ENCODE results near the gene LRRC51. TPM values are rescaled to one million over a fixed set of nuclear protein-coding genes. Genes with fewer than 3 reads are reported as not detected.
"Not testable (repeated sequence)": the region's sequence is repeated elsewhere in the genome, so short reads cannot be mapped to it uniquely, and the experiment has no call there.

Gene LRRC51
- total RNA-seq, 2 experiments from 2014 or later: 0.87 to 1.1 TPM

GRCh38 chr11:72132646-72133045 is 52.0 kb downstream of the LRRC51 start:
- Mint-ChIP-seq H3K4me1 (ENCODE audit: low read depth) (no peaks in the 10 kb centered on the region), H3K9me3 (peaks cover 14% of the 10 kb centered on the region), H3K27ac (no peak overlapping the region), H3K4me3 (no peak overlapping the region), H3K27me3 (peaks cover 21% of the 10 kb centered on the region), H3K36me3 (ENCODE audit: low read depth) (peaks cover 9% of the 10 kb centered on the region)
- ATAC-seq (ENCODE audit: poor library complexity) (no peak), DNase-seq (no peak)
- H3K4me1 ChIP-seq (ENCODE audit: insufficient read depth, low read length): no peaks in the 10 kb centered on the region
- no peaks in the 10 kb centered on the region for H3K36me3 ChIP-seq (ENCODE audit: insufficient read depth, low read length)
- ChIA-PET POLR2A (no interaction called here), CTCF (interaction anchor here (1.2 kb wide), 1 partner anchor 12 kb away, joined by 3 read pairs; no protein-coding TSS in a partner anchor)
- no peak for TF ChIP-seq CTCF (IDR thresholded peaks at IDR 0.05)
- intact Hi-C loops (cut with DNase I, micrococcal nuclease): no loop called here
- H3K4me3 ChIP-seq (ENCODE audit: low read length): no peak overlapping the region
- peaks cover 9 to 14% of the 10 kb centered on the region in 2 experiments for H3K9me3 ChIP-seq (ENCODE audit: control insufficient read depth in 1 of 2, insufficient read depth in 1 of 2, low read length in 2 of 2)
- H3K27ac ChIP-seq (ENCODE audit: low read depth in 1 of 2, low read length in 2 of 2): no peak overlapping the region
- H3K27me3 ChIP-seq (ENCODE audit: control insufficient read depth in 1 of 2, insufficient read depth in 2 of 2, low read length in 2 of 2): peaks cover 0 to 4% of the 10 kb centered on the region in 2 experiments

GRCh38 chr11:72135473-72135872 is 54.8 kb downstream of the LRRC51 start, which contains the start of gene FOLR3:
Gene FOLR3 (plus strand): TSS chr11:72135725. CDS start chr11:72135953, 228 bp downstream.
- H3K4me3 Mint-ChIP-seq; H3K9me3 Mint-ChIP-seq; H3K27me3 ChIP-seq (ENCODE audit: control insufficient read depth in 1 of 2, insufficient read depth in 2 of 2, low read length in 2 of 2); H3K36me3 Mint-ChIP-seq (ENCODE audit: low read depth); CTCF ChIA-PET; H3K4me1 Mint-ChIP-seq (ENCODE audit: low read depth); H3K27ac Mint-ChIP-seq; intact Hi-C loops (cut with DNase I, micrococcal nuclease); DNase-seq; H3K36me3 ChIP-seq (ENCODE audit: insufficient read depth, low read length); H3K4me3 ChIP-seq (ENCODE audit: low read length); H3K27ac ChIP-seq (ENCODE audit: low read depth in 1 of 2, low read length in 2 of 2); POLR2A ChIA-PET; ATAC-seq (ENCODE audit: poor library complexity); H3K9me3 ChIP-seq (ENCODE audit: control insufficient read depth in 1 of 2, insufficient read depth in 1 of 2, low read length in 2 of 2); H3K4me1 ChIP-seq (ENCODE audit: insufficient read depth, low read length): not testable (repeated sequence)
- peaks cover 15% of the 10 kb centered on the region for H3K27me3 Mint-ChIP-seq

- H3K4me1 ChIP-seq (ENCODE audit: insufficient read depth, low read length): no peaks in the 10 kb centered on the region
- H3K27ac ChIP-seq (ENCODE audit: low read depth in 1 of 2, low read length in 2 of 2): no peak overlapping the region
- CTCF ChIA-PET: no interaction called here
- Mint-ChIP-seq H3K27me3 (peaks cover 15% of the 10 kb centered on the region), H3K36me3 (ENCODE audit: low read depth) (no peaks in the 10 kb centered on the region), H3K9me3 (no peaks in the 10 kb centered on the region), H3K4me1 (ENCODE audit: low read depth) (no peaks in the 10 kb centered on the region), H3K27ac (no peak overlapping the region), H3K4me3 (no peak overlapping the region)
- POLR2A ChIA-PET: no interaction called here
- DNase-seq (no peak), ATAC-seq (ENCODE audit: poor library complexity) (no peak)
- no peak for TF ChIP-seq CTCF (IDR thresholded peaks at IDR 0.05)
- H3K36me3 ChIP-seq (ENCODE audit: insufficient read depth, low read length): no peaks in the 10 kb centered on the region
- H3K4me3 ChIP-seq (ENCODE audit: low read length): no peak overlapping the region
- H3K9me3 ChIP-seq (ENCODE audit: control insufficient read depth in 1 of 2, insufficient read depth in 1 of 2, low read length in 2 of 2): peaks cover 0 to 5% of the 10 kb centered on the region in 2 experiments
- intact Hi-C loops (cut with DNase I, micrococcal nuclease): no loop called here
- H3K27me3 ChIP-seq (ENCODE audit: control insufficient read depth in 1 of 2, insufficient read depth in 2 of 2, low read length in 2 of 2): peaks cover 0 to 4% of the 10 kb centered on the region in 2 experiments
These were observed 55.4 kb downstream of the LRRC51 start for GRCh38 chr11:72135891-72136683.

Data from CD4-positive, alpha-beta T cell (primary cell).